Subcutaneous abdominal adipose tissue (tissue), 5 donors: ENCODE data around the gene CEP68.
A peak's percentile ranks its signal among the peaks of the same experiment; 100 is the strongest.

ENCODE experiments used
- H3K27ac ChIP-seq: one replicate; pipeline ENCODE4 v1.7.0; 2013; ENCODE audit warnings: low read depth, mild to moderate bottlenecking, inconsistent platforms, low read length, moderate library complexity
- H3K27me3 ChIP-seq, 5 donors: one replicate each; pipeline ENCODE4 v1.7.0; 2013; ENCODE audit warnings: low read length in 5 of 5, inconsistent platforms in 1 of 5; ENCODE audit not compliant: control insufficient read depth in 5 of 5, insufficient read depth in 4 of 5
- H3K36me3 ChIP-seq, 5 donors: one replicate each; pipeline ENCODE4 v1.7.0; 2013; ENCODE audit warnings: low read length in 5 of 5; ENCODE audit not compliant: control insufficient read depth in 5 of 5, insufficient read depth in 5 of 5
- H3K4me1 ChIP-seq, 5 donors: one replicate each; pipeline ENCODE4 v1.7.0; 2013; ENCODE audit warnings: low read length in 5 of 5, mild to moderate bottlenecking in 3 of 5, moderate library complexity in 1 of 5; ENCODE audit not compliant: control insufficient read depth in 5 of 5, insufficient read depth in 5 of 5
- H3K4me3 ChIP-seq, 5 donors: one replicate each; pipeline ENCODE4 v1.7.0; 2013; ENCODE audit warnings: low read length in 5 of 5, low read depth in 1 of 5
- H3K9ac ChIP-seq, 5 donors: one replicate each; pipeline ENCODE4 v1.7.0; 2013; ENCODE audit warnings: low read length in 5 of 5, mild to moderate bottlenecking in 4 of 5, moderate library complexity in 3 of 5
- H3K9me3 ChIP-seq, 5 donors: one replicate each; pipeline ENCODE4 v1.7.0; 2013; ENCODE audit warnings: low read length in 5 of 5; ENCODE audit not compliant: control insufficient read depth in 5 of 5
- donor health status: healthy.
- donor health status: healthy.
- donor health status: healthy.
- donor health status: healthy.
- donor health status: healthy.

The CEP68 gene

DNA sequence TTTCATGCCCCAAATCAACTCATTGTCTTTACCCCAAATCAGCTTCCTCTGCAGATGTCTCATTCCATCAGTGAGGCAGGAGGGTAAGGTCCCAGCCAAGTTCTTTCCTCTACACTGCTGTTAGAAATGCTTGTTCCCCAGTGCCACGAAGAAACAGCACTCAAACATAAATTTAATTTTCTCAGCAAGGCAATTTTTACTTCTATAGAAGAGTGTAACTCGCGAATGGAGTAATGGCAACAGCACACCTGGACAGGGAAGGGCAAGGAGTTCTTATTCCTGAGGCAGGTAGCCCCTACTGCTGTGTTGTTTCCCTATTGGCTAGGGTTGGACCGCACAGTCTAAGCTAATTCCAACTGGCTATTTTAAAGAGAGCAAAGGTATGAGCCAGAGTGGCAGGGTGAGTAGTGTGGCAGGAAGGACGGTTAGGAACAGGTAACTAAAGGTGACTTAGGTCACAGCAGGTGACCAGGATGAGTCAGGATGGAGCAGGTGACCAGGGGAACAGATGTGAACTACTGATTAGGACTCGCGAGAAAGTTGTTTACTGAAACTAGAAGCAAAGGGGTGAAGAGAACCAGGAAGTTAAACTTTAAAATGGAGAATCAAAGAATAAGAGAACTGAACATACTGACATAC is 12.0 kb upstream of the CEP68 start:
- H3K9ac ChIP-seq, result no peak overlapping the region
- peaks cover 5 to 20% (median 17%) of the 10 kb centered on the region in 5 donors for H3K4me1 ChIP-seq
- no peaks in the 10 kb centered on the region for H3K27me3 ChIP-seq
- no peak overlapping the region for H3K4me3 ChIP-seq
- peaks cover 0 to 6% (median 0%) of the 10 kb centered on the region in 5 donors for H3K9me3 ChIP-seq
- H3K36me3 ChIP-seq, result peaks cover 0 to 2% (median 0%) of the 10 kb centered on the region in 5 donors
- no peak overlapping the region for H3K27ac ChIP-seq

DNA sequence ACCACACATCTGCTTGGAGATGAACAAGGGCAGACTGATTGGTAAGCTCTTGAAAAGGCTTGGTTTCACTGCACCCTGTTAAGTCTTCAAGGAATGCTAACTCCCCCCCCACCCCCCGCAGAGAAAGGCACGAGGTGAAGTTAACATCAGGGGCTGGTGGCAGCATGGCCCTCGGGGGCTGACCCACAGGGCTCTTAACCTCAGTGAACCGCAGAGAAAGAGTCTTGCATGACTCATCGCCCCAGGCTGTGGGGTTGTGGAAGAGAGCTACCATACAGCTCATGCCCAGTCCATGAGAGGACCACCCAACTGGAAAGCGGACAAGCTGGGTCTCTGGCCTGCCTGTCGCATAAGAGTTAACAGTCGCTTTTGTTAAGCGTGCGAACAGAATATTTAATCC is 10.6 kb upstream of the CEP68 start:
- peaks cover 0 to 6% (median 0%) of the 10 kb centered on the region in 5 donors for H3K9me3 ChIP-seq
- no peak overlapping the region for H3K9ac ChIP-seq
- no peak overlapping the region for H3K4me3 ChIP-seq
- peaks cover 0 to 2% (median 0%) of the 10 kb centered on the region in 5 donors for H3K36me3 ChIP-seq
- H3K27me3 ChIP-seq, result no peaks in the 10 kb centered on the region
- no peak overlapping the region for H3K27ac ChIP-seq
- H3K4me1 ChIP-seq, result peaks cover 2 to 15% (median 13%) of the 10 kb centered on the region in 5 donors

DNA sequence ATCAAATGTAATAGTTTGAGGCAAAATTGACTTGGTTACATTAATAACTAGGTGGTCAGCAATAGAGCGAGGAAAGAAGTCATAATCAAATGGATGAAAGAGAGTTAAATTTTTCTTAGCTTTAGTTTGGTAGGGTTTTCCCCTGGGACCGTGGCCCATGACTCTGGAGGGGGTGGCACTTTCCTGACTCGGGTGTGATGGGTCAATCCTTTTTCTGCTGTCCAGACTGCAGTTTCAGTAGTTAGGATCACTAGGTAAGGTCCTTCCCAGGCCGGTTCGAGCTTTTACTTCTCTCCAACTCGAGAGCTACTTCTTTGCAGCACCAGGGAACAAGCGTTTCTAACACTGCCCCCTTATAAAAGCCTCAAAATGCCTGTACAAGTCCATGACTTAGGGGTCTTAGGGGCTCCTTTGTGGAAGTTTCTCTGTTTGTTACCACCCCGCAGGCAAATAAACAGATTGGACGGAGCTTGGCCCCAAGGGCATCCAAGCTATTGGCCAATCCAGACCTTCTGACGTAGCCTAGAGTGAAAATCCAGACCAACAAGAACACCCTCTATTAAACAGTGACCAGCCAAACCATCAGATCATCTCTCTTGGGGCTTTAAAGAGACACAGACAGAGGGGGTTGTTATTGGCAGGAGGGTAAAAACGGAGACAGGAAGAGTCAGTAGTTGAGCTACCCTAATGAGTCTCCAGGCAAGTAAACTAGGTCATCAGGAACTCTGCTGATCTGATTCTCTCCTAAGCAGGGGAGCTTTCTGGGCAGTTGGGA is 9.4 kb upstream of the CEP68 start:
- no peak overlapping the region for H3K9ac ChIP-seq
- peaks cover 0 to 6% (median 0%) of the 10 kb centered on the region in 5 donors for H3K9me3 ChIP-seq
- H3K36me3 ChIP-seq, result peaks cover 0 to 2% (median 0%) of the 10 kb centered on the region in 5 donors
- H3K4me3 ChIP-seq, result no peak overlapping the region
- H3K27me3 ChIP-seq, result no peaks in the 10 kb centered on the region
- peaks cover 2 to 15% (median 13%) of the 10 kb centered on the region in 5 donors for H3K4me1 ChIP-seq
- no peak overlapping the region for H3K27ac ChIP-seq

DNA sequence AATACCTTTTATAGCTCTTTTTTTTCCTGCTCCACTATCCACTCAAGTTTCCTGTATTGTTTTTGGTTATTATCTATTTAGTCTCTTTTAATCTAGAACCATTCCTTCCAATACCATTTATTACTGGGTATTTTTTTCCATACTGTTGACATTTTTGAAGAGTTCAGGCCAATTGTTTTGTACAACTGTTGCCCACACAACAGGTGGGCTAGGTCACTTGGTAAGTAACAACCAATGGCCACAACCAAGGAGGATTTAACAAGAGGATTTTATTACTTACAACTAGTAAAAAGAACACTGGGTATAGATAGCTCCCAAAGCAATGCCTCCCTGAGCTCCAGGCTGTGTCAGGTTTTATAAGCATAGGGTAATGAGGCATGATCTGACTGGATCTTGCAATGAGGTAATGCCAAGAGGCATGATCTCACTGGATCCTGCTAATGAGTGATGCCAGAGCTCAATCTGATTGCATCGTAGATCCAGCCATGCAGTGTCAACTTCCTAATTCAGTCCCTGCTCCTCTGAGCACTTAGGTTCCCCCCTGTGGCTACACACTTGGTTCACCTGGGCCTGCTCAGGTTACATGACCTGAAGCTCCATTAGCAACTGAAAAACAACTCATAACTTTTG is 7.1 kb upstream of the CEP68 start:
- Histone ChIP-seq H3K36me3 (peaks cover 0 to 2% (median 0%) of the 10 kb centered on the region in 5 donors), H3K27me3 (no peaks in the 10 kb centered on the region), H3K9ac (no peak overlapping the region), H3K4me3 (no peak overlapping the region), H3K4me1 (peaks cover 2 to 15% (median 11%) of the 10 kb centered on the region in 5 donors), H3K27ac (no peak overlapping the region), H3K9me3 (peaks cover 0 to 2% (median 0%) of the 10 kb centered on the region in 5 donors)

DNA sequence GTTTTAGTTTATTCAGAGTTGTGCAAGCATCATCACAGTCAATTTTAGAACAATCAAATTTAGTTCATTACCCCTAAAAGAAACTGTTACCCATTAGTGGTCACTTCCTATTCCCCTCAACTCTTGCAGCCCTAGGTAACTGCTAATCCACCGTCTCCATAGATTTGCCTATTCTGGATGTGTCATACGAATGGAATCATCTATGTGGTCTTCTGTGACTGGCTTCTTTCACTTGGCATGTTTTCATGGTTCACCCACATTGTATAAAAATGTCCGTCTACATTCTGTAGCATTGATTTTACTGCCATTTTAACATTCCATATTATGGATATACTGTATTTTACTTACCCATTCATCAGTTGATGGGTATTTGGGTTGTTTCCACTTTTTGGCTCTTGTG is 5.3 kb upstream of the CEP68 start:
- Histone ChIP-seq H3K9ac (no peak overlapping the region), H3K36me3 (no peaks in the 10 kb centered on the region), H3K4me3 (no peak overlapping the region), H3K27me3 (no peaks in the 10 kb centered on the region), H3K9me3 (no peaks in the 10 kb centered on the region), H3K27ac (no peak overlapping the region), H3K4me1 (peaks cover 4 to 27% (median 21%) of the 10 kb centered on the region in 5 donors)

DNA sequence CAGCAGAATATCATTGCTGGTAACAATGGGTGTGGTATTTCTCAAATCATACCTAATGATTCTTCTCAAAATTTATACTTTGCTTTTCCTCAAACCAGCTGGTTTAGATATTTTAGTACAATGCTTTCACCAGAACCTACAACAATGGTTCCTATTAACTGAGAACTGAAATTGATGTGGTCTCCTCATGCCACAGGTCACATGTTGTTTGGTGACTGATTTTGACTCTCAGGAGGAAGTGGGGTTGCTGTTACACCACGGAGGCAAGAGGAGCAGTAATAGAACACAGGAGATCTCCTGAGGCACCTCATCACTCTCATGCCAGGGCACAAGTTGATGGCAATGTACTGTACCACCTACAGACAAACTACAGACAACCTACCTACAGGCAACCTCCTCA is 3.0 kb upstream of the CEP68 start:
- Histone ChIP-seq H3K27me3 (no peaks in the 10 kb centered on the region), H3K4me3 (no peak overlapping the region), H3K36me3 (no peaks in the 10 kb centered on the region), H3K9me3 (no peaks in the 10 kb centered on the region), H3K9ac (no peak overlapping the region), H3K27ac (no peak overlapping the region), H3K4me1 (peaks cover 2 to 34% (median 27%) of the 10 kb centered on the region in 5 donors)

DNA sequence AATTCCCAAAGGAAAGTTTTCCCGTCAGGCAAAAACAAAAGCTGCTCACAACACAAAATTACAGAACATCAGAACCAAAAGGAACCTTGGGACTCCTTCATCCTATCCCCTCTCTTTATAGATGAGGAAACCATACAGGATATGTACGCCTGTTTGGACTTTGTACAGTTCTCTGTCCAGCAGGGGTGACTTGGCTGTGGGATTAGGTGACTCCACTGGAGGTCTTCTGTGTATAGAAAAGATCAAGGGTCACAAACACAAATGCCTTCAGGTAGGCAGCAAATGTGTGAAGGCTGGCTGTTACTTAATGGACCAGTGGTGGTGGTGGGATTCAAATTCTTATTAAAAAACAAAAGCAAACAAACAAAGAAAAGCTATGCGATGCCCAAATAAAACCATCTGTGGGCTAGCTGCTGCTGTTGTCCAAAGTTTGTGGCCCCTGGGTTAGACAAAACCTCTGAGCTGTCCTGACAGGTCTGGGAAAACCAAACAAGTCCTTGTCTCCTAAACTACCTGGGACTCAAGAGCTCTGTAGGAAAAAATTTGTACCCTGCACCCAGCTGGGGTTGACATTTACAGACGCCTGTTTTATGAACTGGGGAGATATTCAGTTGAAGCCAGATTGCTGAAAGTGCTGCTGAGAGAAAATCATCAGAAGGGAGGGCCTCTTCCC is 1.3 kb upstream of the CEP68 start:
- H3K27ac ChIP-seq, result no peak overlapping the region
- peak overlapping the region in 2 of 5 donors; percentile 41 to 82 for H3K9ac ChIP-seq
- peaks cover 2 to 49% (median 42%) of the 10 kb centered on the region in 5 donors for H3K4me1 ChIP-seq
- H3K9me3 ChIP-seq, result no peaks in the 10 kb centered on the region
- peak overlapping the region in 3 of 5 donors; percentile 79 to 89 (median 82) for H3K4me3 ChIP-seq
- H3K27me3 ChIP-seq, result no peaks in the 10 kb centered on the region
- no peaks in the 10 kb centered on the region for H3K36me3 ChIP-seq

DNA sequence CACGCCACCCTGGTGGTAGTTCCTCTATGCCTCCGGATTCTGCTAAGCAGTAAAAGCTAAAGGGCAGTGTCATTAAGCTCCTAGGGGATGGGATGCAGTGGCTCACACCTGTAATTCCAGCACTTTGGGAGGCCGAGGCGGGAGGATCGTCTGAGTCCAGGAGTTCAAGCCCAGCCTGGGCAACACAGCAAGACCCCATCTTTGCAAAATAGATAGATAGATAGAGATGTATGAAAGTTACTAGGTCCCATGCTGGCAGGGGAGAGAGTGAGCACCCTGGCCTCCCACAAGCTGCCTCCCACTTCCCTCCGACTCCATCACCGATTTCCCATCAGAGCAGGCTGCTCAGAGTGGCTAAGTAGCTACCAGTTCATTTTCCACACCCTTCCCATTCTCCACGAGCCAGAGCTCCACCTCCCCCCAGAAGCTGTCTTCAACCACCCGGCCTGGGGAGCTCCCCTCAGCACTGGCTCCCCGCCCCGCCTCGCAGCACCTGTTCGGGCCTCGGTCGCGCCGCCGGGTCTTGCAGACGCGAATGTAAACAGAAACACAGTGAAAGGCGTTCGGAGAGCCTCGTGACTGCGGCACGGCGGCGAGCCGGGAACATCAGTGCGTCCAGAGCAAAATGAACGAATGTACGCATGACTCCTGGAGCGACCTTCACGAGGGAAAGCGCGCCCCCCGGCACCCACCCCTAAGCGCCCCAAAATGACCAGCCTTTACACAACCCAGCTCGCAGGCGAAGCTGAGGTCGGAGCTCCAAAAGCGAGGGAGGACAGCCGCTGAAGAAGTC is 598 bp upstream of the CEP68 start:
- no peaks in the 10 kb centered on the region for H3K27me3 ChIP-seq
- H3K27ac ChIP-seq, result peak overlapping the region; percentile 48
- H3K4me3 ChIP-seq, result peak overlapping the region; percentile 77 to 92 (median 82)
- H3K9me3 ChIP-seq, result no peaks in the 10 kb centered on the region
- H3K36me3 ChIP-seq, result no peaks in the 10 kb centered on the region
- peak overlapping the region in 4 of 5 donors; percentile 69 to 82 (median 76) for H3K9ac ChIP-seq
- peaks cover 2 to 57% (median 50%) of the 10 kb centered on the region in 5 donors for H3K4me1 ChIP-seq

DNA sequence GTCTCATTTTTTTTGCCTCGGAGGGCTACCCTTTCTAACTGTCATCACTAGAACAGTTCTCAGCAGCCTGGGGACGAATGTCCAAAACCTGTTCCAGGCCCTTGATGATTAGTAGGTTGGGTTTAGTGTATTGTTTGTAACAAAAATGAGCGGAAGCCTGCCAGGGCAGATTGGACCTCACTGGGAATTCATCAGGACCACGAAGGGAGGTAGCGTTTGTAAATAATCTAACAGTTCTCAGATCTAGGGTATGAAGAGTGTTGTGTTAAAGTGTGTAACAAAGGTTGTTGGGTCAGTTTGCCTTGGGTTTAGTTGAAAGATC is 799 bp downstream of the CEP68 start:
- no peaks in the 10 kb centered on the region for H3K27me3 ChIP-seq
- peak overlapping the region; percentile 82 for H3K27ac ChIP-seq
- H3K36me3 ChIP-seq, result no peaks in the 10 kb centered on the region
- peaks cover 2 to 71% (median 64%) of the 10 kb centered on the region in 5 donors for H3K4me1 ChIP-seq
- H3K9ac ChIP-seq, result peak overlapping the region; percentile 71 to 81 (median 81)
- peak overlapping the region; percentile 77 to 92 (median 88) for H3K4me3 ChIP-seq
- no peaks in the 10 kb centered on the region for H3K9me3 ChIP-seq
